ENCODE results near the gene C3orf20.

Gene C3orf20

GRCh38 chr3:14631687-14632441 lies 43.1 kb upstream of the C3orf20 start:
- 92% methylated on average over 4 of the region's 8 CpGs for WGBS (ENCODE audit: insufficient coverage)
- Histone ChIP-seq H3K4me1 (ENCODE audit: control extremely low read depth in 1 of 4, control insufficient read depth in 4 of 4, insufficient read depth in 4 of 4, low read length in 3 of 4) (no peaks in the 10 kb centered on the region), H3K36me3 (ENCODE audit: control insufficient read depth in 4 of 4, insufficient read depth in 4 of 4, low read length in 3 of 4) (no peaks in the 10 kb centered on the region), H3K9me3 (ENCODE audit: control extremely low read depth in 1 of 5, control insufficient read depth in 4 of 5, insufficient read depth in 2 of 5, low read depth in 1 of 5, low read length in 4 of 5) (peaks cover 0 to 12% (median 3%) of the 10 kb centered on the region in 5 experiments), H3K27ac (ENCODE audit: insufficient read depth in 1 of 2, low read depth in 1 of 2, low read length in 2 of 2, poor library complexity in 1 of 2, severe bottlenecking in 2 of 2) (no peak overlapping the region), H3K27me3 (replicated peaks in 2 of 5; ENCODE audit: control insufficient read depth in 4 of 5, insufficient read depth in 5 of 5, low read length in 4 of 5) (peaks cover 0 to 17% (median 5%) of the 10 kb centered on the region in 5 experiments), H3K4me3 (ENCODE audit: control insufficient read depth in 1 of 7, extremely low read depth in 1 of 7, insufficient read depth in 4 of 7, low read depth in 2 of 7, low read length in 6 of 7) (no peak overlapping the region)
- ChIA-PET CTCF (interaction anchor here (0.7 to 2.7 kb wide), 12 partner anchors 7 to 289 kb away, joined by 3 to 11 read pairs (median 6); no protein-coding TSS in a partner anchor), POLR2A (interaction anchor here (1.7 kb wide), 1 partner anchor 16 kb away, joined by 3 read pairs; no protein-coding TSS in a partner anchor)
- no peak for DNase-seq

- H3K27ac ChIP-seq (ENCODE audit: insufficient read depth in 1 of 2, low read depth in 1 of 2, low read length in 2 of 2, poor library complexity in 1 of 2, severe bottlenecking in 2 of 2): no peak overlapping the region
- no peak for DNase-seq
- 80% methylated on average over 4 of the region's 4 CpGs for WGBS (ENCODE audit: insufficient coverage)
- H3K9me3 ChIP-seq (ENCODE audit: control extremely low read depth in 1 of 5, control insufficient read depth in 4 of 5, insufficient read depth in 2 of 5, low read depth in 1 of 5, low read length in 4 of 5): peaks cover 0 to 12% (median 3%) of the 10 kb centered on the region in 5 experiments
- CTCF ChIA-PET: interaction anchor here (0.7 to 2.7 kb wide), 11 partner anchors 8 to 288 kb away, joined by 3 to 11 read pairs (median 6); no protein-coding TSS in a partner anchor
- H3K27me3 ChIP-seq (replicated peaks in 2 of 5; ENCODE audit: control insufficient read depth in 4 of 5, insufficient read depth in 5 of 5, low read length in 4 of 5): peaks cover 0 to 18% (median 6%) of the 10 kb centered on the region in 5 experiments
- no peak overlapping the region for H3K4me3 ChIP-seq (ENCODE audit: control insufficient read depth in 1 of 7, extremely low read depth in 1 of 7, insufficient read depth in 4 of 7, low read depth in 2 of 7, low read length in 6 of 7)
- POLR2A ChIA-PET: interaction anchor here (1.7 kb wide), 1 partner anchor 15 kb away, joined by 3 read pairs; no protein-coding TSS in a partner anchor
- H3K36me3 ChIP-seq (ENCODE audit: control insufficient read depth in 4 of 4, insufficient read depth in 4 of 4, low read length in 3 of 4): no peaks in the 10 kb centered on the region
- H3K4me1 ChIP-seq (ENCODE audit: control extremely low read depth in 1 of 4, control insufficient read depth in 4 of 4, insufficient read depth in 4 of 4, low read length in 3 of 4): no peaks in the 10 kb centered on the region
Measured at GRCh38 chr3:14632442-14632930, 42.5 kb upstream of the C3orf20 start.

- ChIA-PET POLR2A (no interaction called here), CTCF (interaction anchor here (0.7 to 2.7 kb wide), 7 partner anchors 9 to 288 kb away, joined by 3 to 9 read pairs (median 7); no protein-coding TSS in a partner anchor)
- Histone ChIP-seq H3K4me1 (ENCODE audit: control extremely low read depth in 1 of 4, control insufficient read depth in 4 of 4, insufficient read depth in 4 of 4, low read length in 3 of 4) (no peaks in the 10 kb centered on the region), H3K4me3 (ENCODE audit: control insufficient read depth in 1 of 7, extremely low read depth in 1 of 7, insufficient read depth in 4 of 7, low read depth in 2 of 7, low read length in 6 of 7) (no peak overlapping the region), H3K27me3 (replicated peaks in 2 of 5; ENCODE audit: control insufficient read depth in 4 of 5, insufficient read depth in 5 of 5, low read length in 4 of 5) (peaks cover 0 to 14% (median 4%) of the 10 kb centered on the region in 5 experiments), H3K9me3 (ENCODE audit: control extremely low read depth in 1 of 5, control insufficient read depth in 4 of 5, insufficient read depth in 2 of 5, low read depth in 1 of 5, low read length in 4 of 5) (peaks cover 0 to 8% (median 3%) of the 10 kb centered on the region in 5 experiments), H3K27ac (ENCODE audit: insufficient read depth in 1 of 2, low read depth in 1 of 2, low read length in 2 of 2, poor library complexity in 1 of 2, severe bottlenecking in 2 of 2) (no peak overlapping the region), H3K36me3 (ENCODE audit: control insufficient read depth in 4 of 4, insufficient read depth in 4 of 4, low read length in 3 of 4) (no peaks in the 10 kb centered on the region)
- 100% methylated on average over 5 of the region's 6 CpGs for WGBS (ENCODE audit: insufficient coverage)
- no peak for DNase-seq
Measured at GRCh38 chr3:14633417-14633816, 41.5 kb upstream of the C3orf20 start.

GRCh38 chr3:14633819-14634424 lies 41.0 kb upstream of the C3orf20 start:
- CTCF ChIA-PET: interaction anchor here (1.0 to 2.7 kb wide), 10 partner anchors 10 to 35 kb away, joined by 3 to 14 read pairs (median 6); partner anchors contain the start of gene CCDC174
- Histone ChIP-seq H3K27me3 (replicated peaks in 2 of 5; ENCODE audit: control insufficient read depth in 4 of 5, insufficient read depth in 5 of 5, low read length in 4 of 5) (peaks cover 0 to 12% (median 6%) of the 10 kb centered on the region in 5 experiments), H3K27ac (ENCODE audit: insufficient read depth in 1 of 2, low read depth in 1 of 2, low read length in 2 of 2, poor library complexity in 1 of 2, severe bottlenecking in 2 of 2) (no peak overlapping the region), H3K9me3 (ENCODE audit: control extremely low read depth in 1 of 5, control insufficient read depth in 4 of 5, insufficient read depth in 2 of 5, low read depth in 1 of 5, low read length in 4 of 5) (peaks cover 0 to 4% (median under 1%) of the 10 kb centered on the region in 5 experiments), H3K4me3 (ENCODE audit: control insufficient read depth in 1 of 7, extremely low read depth in 1 of 7, insufficient read depth in 4 of 7, low read depth in 2 of 7, low read length in 6 of 7) (no peak overlapping the region), H3K4me1 (ENCODE audit: control extremely low read depth in 1 of 4, control insufficient read depth in 4 of 4, insufficient read depth in 4 of 4, low read length in 3 of 4) (no peaks in the 10 kb centered on the region), H3K36me3 (ENCODE audit: control insufficient read depth in 4 of 4, insufficient read depth in 4 of 4, low read length in 3 of 4) (no peaks in the 10 kb centered on the region)
- DNase-seq: peak; percentile 78 to 88 (median 85)
- 55% methylated on average over 5 of the region's 8 CpGs for whole genome bisulfite sequencing (ENCODE audit: insufficient coverage)
- POLR2A ChIA-PET: no interaction called here

- no peaks in the 10 kb centered on the region for H3K4me1 ChIP-seq (ENCODE audit: control extremely low read depth in 1 of 4, control insufficient read depth in 4 of 4, insufficient read depth in 4 of 4, low read length in 3 of 4)
- no peak overlapping the region for H3K4me3 ChIP-seq (ENCODE audit: control insufficient read depth in 1 of 7, extremely low read depth in 1 of 7, insufficient read depth in 4 of 7, low read depth in 2 of 7, low read length in 6 of 7)
- peaks cover 0 to 12% (median 6%) of the 10 kb centered on the region in 5 experiments for H3K27me3 ChIP-seq (replicated peaks in 2 of 5; ENCODE audit: control insufficient read depth in 4 of 5, insufficient read depth in 5 of 5, low read length in 4 of 5)
- ChIA-PET POLR2A (no interaction called here), CTCF (interaction anchor here (1.0 to 2.5 kb wide), 9 partner anchors 9 to 286 kb away, joined by 3 to 14 read pairs (median 4); partner anchors contain the start of gene CCDC174)
- no peak overlapping the region for H3K27ac ChIP-seq (ENCODE audit: insufficient read depth in 1 of 2, low read depth in 1 of 2, low read length in 2 of 2, poor library complexity in 1 of 2, severe bottlenecking in 2 of 2)
- H3K9me3 ChIP-seq (ENCODE audit: control extremely low read depth in 1 of 5, control insufficient read depth in 4 of 5, insufficient read depth in 2 of 5, low read depth in 1 of 5, low read length in 4 of 5): peaks cover 0 to 3% (median 0%) of the 10 kb centered on the region in 5 experiments
- no peaks in the 10 kb centered on the region for H3K36me3 ChIP-seq (ENCODE audit: control insufficient read depth in 4 of 4, insufficient read depth in 4 of 4, low read length in 3 of 4)
- 90% methylated on average over 2 of the region's 4 CpGs for WGBS (ENCODE audit: insufficient coverage)
- DNase-seq: no peak
Measured at GRCh38 chr3:14634763-14635400, 40.1 kb upstream of the C3orf20 start.

GRCh38 chr3:14636496-14637087 lies 38.3 kb upstream of the C3orf20 start:
- CTCF ChIA-PET: interaction anchor here (0.6 to 2.5 kb wide), 2 partner anchors 12 to 740 kb away, joined by 3 to 14 read pairs; no protein-coding TSS in a partner anchor
- no peak overlapping the region for H3K27ac ChIP-seq (ENCODE audit: insufficient read depth in 1 of 2, low read depth in 1 of 2, low read length in 2 of 2, poor library complexity in 1 of 2, severe bottlenecking in 2 of 2)
- no peak overlapping the region for H3K4me3 ChIP-seq (ENCODE audit: control insufficient read depth in 1 of 7, extremely low read depth in 1 of 7, insufficient read depth in 4 of 7, low read depth in 2 of 7, low read length in 6 of 7)
- WGBS (ENCODE audit: insufficient coverage): no CpG with 5 or more reads among the region's 4 CpGs
- POLR2A ChIA-PET: no interaction called here
- peaks cover 2 to 18% (median 7%) of the 10 kb centered on the region in 5 experiments for H3K27me3 ChIP-seq (replicated peaks in 2 of 5; ENCODE audit: control insufficient read depth in 4 of 5, insufficient read depth in 5 of 5, low read length in 4 of 5)
- no peaks in the 10 kb centered on the region for H3K36me3 ChIP-seq (ENCODE audit: control insufficient read depth in 4 of 4, insufficient read depth in 4 of 4, low read length in 3 of 4)
- no peak for DNase-seq
- H3K9me3 ChIP-seq (ENCODE audit: control extremely low read depth in 1 of 5, control insufficient read depth in 4 of 5, insufficient read depth in 2 of 5, low read depth in 1 of 5, low read length in 4 of 5): peaks cover 0 to 3% (median 0%) of the 10 kb centered on the region in 5 experiments
- H3K4me1 ChIP-seq (ENCODE audit: control extremely low read depth in 1 of 4, control insufficient read depth in 4 of 4, insufficient read depth in 4 of 4, low read length in 3 of 4): no peaks in the 10 kb centered on the region

Measured in common myeloid progenitor, CD34-positive (primary cell).